ENCODE measurements around the gene SPATA3. TPM values are rescaled to one million over a fixed set of nuclear protein-coding genes. Genes with fewer than 3 reads are reported as not detected.

SPATA3 gene
- total RNA-seq (2013) = not detected
- polyA plus RNA-seq (not detected), polyA minus RNA-seq (not detected in 2 replicates), total RNA-seq (0 to 0.92 (median 0) reads per million in 11 experiments)

GRCh38 chr2:230995821-230996220 lies at the start of gene SPATA3:
Gene SPATA3, plus strand, starts transcription at chr2:230996121. Its CDS starts 113 bp downstream, at chr2:230996234.
- Mint-ChIP-seq H3K9me3 (peaks cover 0 to 4% (median 2%) of the 10 kb centered on the region in 7 donors), H3K27ac (no peak within 1 kb of the TSS), H3K36me3 (no peaks in the 10 kb centered on the region), H3K27me3 (ENCODE audit: low read depth in 3 of 3) (peaks cover 20 to 45% (median 27%) of the 10 kb centered on the region in 3 donors), H3K4me1 (peaks cover 5% of the 10 kb centered on the region), H3K4me3 (no peak within 1 kb of the TSS)
- Histone ChIP-seq H3K4me2 (replicated peaks; ENCODE audit: extremely low read depth, low read length, poor library complexity, severe bottlenecking) (no peak within 1 kb of the TSS), H3K9ac (ENCODE audit: insufficient read depth, low read length, poor library complexity, severe bottlenecking) (no peak within 1 kb of the TSS), H3K9me3 (replicated peaks in 1 of 2; ENCODE audit: control insufficient read depth in 1 of 2, insufficient read depth in 1 of 2, low read length in 2 of 2) (no peaks in the 10 kb centered on the region), H3K4me3 (replicated peaks in 1 of 3; ENCODE audit: low read depth in 2 of 3, low read length in 3 of 3) (no peak within 1 kb of the TSS), H3K4me1 (ENCODE audit: control insufficient read depth in 1 of 2, insufficient read depth in 2 of 2, low read length in 2 of 2) (no peaks in the 10 kb centered on the region), H4K20me1 (ENCODE audit: insufficient read depth, low read length) (no peaks in the 10 kb centered on the region), H2AFZ (ENCODE audit: insufficient read depth, low read depth, low read length, poor library complexity, severe bottlenecking) (no peak within 1 kb of the TSS), H3K27me3 (ENCODE audit: control insufficient read depth in 2 of 2, insufficient read depth in 2 of 2, low read length in 2 of 2) (peaks cover 7 to 23% of the 10 kb centered on the region in 2 donors), H3K36me3 (replicated peaks in 1 of 2; ENCODE audit: control insufficient read depth in 1 of 2, insufficient read depth in 2 of 2, low read length in 2 of 2) (no peaks in the 10 kb centered on the region), H3K79me2 (ENCODE audit: insufficient read depth, low read length) (no peaks in the 10 kb centered on the region), H3K27ac (ENCODE audit: low read depth in 1 of 2, low read length in 2 of 2) (no peak within 1 kb of the TSS)
- no peak for TF ChIP-seq CTCF (IDR thresholded peaks at IDR 0.05)
- intact Hi-C loops (cut with micrococcal nuclease) = no loop called here
- DNase-seq = no peak
- WGBS (ENCODE audit: insufficient coverage) = 99% methylated on average over 8 of the region's 9 CpGs

DNA sequence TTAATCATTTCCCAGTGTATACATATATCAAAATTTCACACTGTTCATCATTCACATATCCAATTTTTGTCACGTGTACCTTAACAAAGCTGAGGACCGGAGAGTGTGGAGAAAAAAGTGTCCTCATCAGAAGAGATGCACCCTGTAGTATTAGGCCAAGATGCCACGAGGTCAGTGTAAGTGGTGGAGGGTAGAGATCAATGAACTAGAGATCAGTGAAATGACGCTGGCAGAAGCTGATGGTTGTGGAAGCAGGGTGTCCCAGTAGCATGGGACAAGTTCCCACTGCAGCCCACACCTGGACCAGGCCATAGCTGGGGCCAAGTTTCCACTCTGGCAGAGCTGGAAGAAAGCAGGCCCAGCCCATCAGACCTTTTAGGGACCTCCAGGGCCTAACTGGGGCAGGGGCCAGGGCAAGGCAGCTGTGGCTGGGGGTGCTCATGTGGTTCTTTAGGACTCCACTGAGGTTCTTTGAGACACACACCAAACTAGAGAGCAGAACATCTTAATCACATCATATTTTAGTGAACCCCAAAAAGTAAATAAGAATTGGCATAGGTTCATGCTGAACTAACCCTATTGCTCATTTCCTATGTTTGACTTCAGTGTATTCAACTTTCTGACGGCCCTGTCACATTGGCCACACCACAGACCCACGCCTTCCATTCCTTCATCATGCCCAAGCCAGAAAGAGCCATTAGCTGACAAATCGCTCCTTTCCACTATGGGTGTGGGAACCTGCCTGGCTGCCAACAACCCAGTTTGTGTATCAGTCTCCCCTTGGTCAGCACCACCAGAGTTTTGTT lies 49.3 kb upstream of the SPATA3 start:
- H3K79me2 ChIP-seq (ENCODE audit: insufficient read depth, low read length) = no peaks in the 10 kb centered on the region
- H3K36me3 ChIP-seq (replicated peaks in 1 of 2; ENCODE audit: control insufficient read depth in 1 of 2, insufficient read depth in 2 of 2, low read length in 2 of 2) = no peaks in the 10 kb centered on the region
- no peak for DNase-seq
- H3K27ac ChIP-seq (ENCODE audit: low read depth in 1 of 2, low read length in 2 of 2) = no peak overlapping the region
- H3K4me2 ChIP-seq (replicated peaks; ENCODE audit: extremely low read depth, low read length, poor library complexity, severe bottlenecking) = no peak overlapping the region
- no peaks in the 10 kb centered on the region for H3K27me3 ChIP-seq (ENCODE audit: control insufficient read depth in 2 of 2, insufficient read depth in 2 of 2, low read length in 2 of 2)
- Mint-ChIP-seq H3K4me1 (peaks cover 23% of the 10 kb centered on the region), H3K9me3 (no peaks in the 10 kb centered on the region), H3K36me3 (no peaks in the 10 kb centered on the region), H3K27ac (no peak overlapping the region), H3K4me3 (no peak overlapping the region), H3K27me3 (ENCODE audit: low read depth in 3 of 3) (peaks cover 0 to 3% (median 1%) of the 10 kb centered on the region in 3 donors)
- no peak overlapping the region for H2AFZ ChIP-seq (ENCODE audit: insufficient read depth, low read depth, low read length, poor library complexity, severe bottlenecking)
- H3K4me3 ChIP-seq (replicated peaks in 1 of 3; ENCODE audit: low read depth in 2 of 3, low read length in 3 of 3) = no peak overlapping the region
- H3K9me3 ChIP-seq (replicated peaks in 1 of 2; ENCODE audit: control insufficient read depth in 1 of 2, insufficient read depth in 1 of 2, low read length in 2 of 2) = no peaks in the 10 kb centered on the region
- H4K20me1 ChIP-seq (ENCODE audit: insufficient read depth, low read length) = no peaks in the 10 kb centered on the region
- TF ChIP-seq CTCF (IDR thresholded peaks at IDR 0.05) = no peak
- no peak overlapping the region for H3K9ac ChIP-seq (ENCODE audit: insufficient read depth, low read length, poor library complexity, severe bottlenecking)
- 91% methylated on average over 4 of the region's 7 CpGs for WGBS (ENCODE audit: insufficient coverage)
- H3K4me1 ChIP-seq (ENCODE audit: control insufficient read depth in 1 of 2, insufficient read depth in 2 of 2, low read length in 2 of 2) = peaks cover 19% of the 10 kb centered on the region in 2 donors
- intact Hi-C loops (cut with micrococcal nuclease) = no loop called here

Measured in CD14-positive monocyte (primary cell).